Measurements from ENCODE around the gene CSF2RB. TPM values are rescaled to one million over a fixed set of nuclear protein-coding genes. Genes with fewer than 3 reads are reported as not detected.

The CSF2RB gene
- polyA plus RNA-seq, 2 of the 4 experiments (the other 2 are of a cell fraction) = not detected

DNA sequence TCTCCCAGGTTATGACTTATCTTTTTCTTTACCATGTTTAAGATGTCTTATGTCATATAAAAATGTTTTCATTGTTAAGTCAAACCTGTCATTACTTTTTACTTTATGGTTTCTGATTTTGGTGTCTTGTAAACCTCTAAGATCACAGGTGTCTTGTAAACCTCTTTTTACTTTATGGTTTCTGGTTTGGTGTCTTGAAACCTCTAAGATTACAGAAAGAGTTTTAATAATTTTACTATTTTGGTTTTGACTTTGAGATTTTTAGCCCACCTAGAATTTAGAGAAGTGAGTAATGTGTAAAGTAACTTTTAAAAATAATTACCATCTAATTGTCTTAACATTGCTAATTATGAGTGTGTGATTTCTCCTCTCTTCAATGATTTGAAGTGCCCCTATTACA is 2.6 kb downstream of the CSF2RB start (continued):
- TF ChIP-seq, protein P1, sequence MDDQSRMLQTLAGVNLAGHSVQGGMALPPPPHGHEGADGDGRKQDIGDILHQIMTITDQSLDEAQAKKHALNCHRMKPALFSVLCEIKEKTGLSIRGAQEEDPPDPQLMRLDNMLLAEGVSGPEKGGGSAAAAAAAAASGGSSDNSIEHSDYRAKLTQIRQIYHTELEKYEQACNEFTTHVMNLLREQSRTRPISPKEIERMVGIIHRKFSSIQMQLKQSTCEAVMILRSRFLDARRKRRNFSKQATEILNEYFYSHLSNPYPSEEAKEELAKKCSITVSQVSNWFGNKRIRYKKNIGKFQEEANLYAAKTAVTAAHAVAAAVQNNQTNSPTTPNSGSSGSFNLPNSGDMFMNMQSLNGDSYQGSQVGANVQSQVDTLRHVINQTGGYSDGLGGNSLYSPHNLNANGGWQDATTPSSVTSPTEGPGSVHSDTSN (IDR thresholded peaks at IDR 0.05) = no peak
- no peak for TF ChIP-seq TFCP2L1 (CRISPR knock-in tag; IDR thresholded peaks at IDR 0.05)
- TF ChIP-seq CEBPB (IDR thresholded peaks at IDR 0.05) = no peak
- no peak for TF ChIP-seq RNF2 (IDR thresholded peaks at IDR 0.05; ENCODE audit: borderline replicate concordance, low read depth)
- TF ChIP-seq NPAS2 (CRISPR knock-in tag; IDR thresholded peaks at IDR 0.05; ENCODE audit: borderline replicate concordance) = no peak
- no peak for TF ChIP-seq FOSL2 (IDR thresholded peaks at IDR 0.05)
- TF ChIP-seq FOSL2 (CRISPR knock-in tag; IDR thresholded peaks at IDR 0.05) = no peak
- TF ChIP-seq CBX2 (IDR thresholded peaks at IDR 0.05; ENCODE audit: borderline replicate concordance, low read depth) = no peak

DNA sequence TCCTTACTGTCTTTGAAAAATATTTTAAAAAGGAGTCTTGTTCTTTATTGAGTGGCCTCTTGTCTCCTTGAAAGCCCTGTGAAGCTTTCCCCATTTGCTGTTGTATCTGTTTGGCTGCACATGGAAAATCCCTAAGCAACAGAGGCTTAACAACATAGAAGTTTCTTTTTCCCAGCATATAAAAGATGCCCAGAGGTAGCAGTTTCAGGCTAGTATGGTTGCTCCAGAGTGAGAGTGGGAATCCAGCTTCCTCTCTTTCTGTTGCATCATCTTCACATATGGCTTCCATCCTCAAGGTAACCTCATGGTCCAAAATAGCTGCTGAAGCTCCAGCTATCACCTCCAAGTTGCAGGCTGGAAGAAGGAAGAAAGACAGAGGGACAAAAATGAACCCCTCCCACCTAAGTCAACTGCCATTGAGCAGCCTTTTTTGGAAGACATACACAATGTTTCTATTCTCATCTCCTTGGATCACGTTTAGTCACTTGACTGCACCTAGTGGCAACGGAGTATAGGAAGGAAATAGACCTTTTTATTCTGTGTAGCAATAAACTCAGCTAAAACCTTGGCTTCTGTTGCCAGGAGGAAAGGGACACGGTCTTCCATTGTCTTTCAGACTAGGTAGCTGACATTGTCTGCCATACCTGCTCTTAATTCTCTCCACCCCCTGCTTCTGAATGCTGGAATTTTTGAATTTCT is 5.3 kb downstream of the CSF2RB start:
- Histone ChIP-seq H3K4me2 (no peak overlapping the region), H3K9me3 (peaks cover 5% of the 10 kb centered on the region; the same call in 1 of the 3 replicates), H3K4me3 (no peak overlapping the region), H3K4me1 (no peaks in the 10 kb centered on the region), H3K27ac (no peak overlapping the region)
- ATAC-seq = no peak
- CTCF ChIA-PET = interaction anchor here (0.8 to 1.0 kb wide), 2 partner anchors 59 to 63 kb away, joined by 3 read pairs; no protein-coding TSS in a partner anchor
- WGBS (ENCODE audit: missing lambda C conversion rate) = 4% methylated on average over 3 of the region's 3 CpGs
- TF ChIP-seq FOSL2 (IDR thresholded peaks at IDR 0.05) (no peak), FOSL2 (CRISPR knock-in tag; IDR thresholded peaks at IDR 0.05) (no peak), CBX8 (IDR thresholded peaks at IDR 0.05) (no peak), GATA3 (IDR thresholded peaks at IDR 0.05; ENCODE audit: borderline replicate concordance) (no peak), KDM5A (IDR thresholded peaks at IDR 0.05) (no peak), ZFP36 (IDR thresholded peaks at IDR 0.05; ENCODE audit: borderline replicate concordance, partially characterized antibody) (no peak), RAD21 (conservative IDR thresholded peaks at IDR 0.05 in 1 of 2, IDR thresholded peaks at IDR 0.05 in 1 of 2) (no peak), FOXS1 (CRISPR knock-in tag; IDR thresholded peaks at IDR 0.05) (no peak), HOXA7 (CRISPR knock-in tag; IDR thresholded peaks at IDR 0.05) (no peak), CHD4 (IDR thresholded peaks at IDR 0.05; ENCODE audit: borderline replicate concordance) (no peak)
- TF ChIP-seq, protein P2, sequence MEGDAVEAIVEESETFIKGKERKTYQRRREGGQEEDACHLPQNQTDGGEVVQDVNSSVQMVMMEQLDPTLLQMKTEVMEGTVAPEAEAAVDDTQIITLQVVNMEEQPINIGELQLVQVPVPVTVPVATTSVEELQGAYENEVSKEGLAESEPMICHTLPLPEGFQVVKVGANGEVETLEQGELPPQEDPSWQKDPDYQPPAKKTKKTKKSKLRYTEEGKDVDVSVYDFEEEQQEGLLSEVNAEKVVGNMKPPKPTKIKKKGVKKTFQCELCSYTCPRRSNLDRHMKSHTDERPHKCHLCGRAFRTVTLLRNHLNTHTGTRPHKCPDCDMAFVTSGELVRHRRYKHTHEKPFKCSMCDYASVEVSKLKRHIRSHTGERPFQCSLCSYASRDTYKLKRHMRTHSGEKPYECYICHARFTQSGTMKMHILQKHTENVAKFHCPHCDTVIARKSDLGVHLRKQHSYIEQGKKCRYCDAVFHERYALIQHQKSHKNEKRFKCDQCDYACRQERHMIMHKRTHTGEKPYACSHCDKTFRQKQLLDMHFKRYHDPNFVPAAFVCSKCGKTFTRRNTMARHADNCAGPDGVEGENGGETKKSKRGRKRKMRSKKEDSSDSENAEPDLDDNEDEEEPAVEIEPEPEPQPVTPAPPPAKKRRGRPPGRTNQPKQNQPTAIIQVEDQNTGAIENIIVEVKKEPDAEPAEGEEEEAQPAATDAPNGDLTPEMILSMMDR (IDR thresholded peaks at IDR 0.05) = no peak
- TF ChIP-seq, protein P3, sequence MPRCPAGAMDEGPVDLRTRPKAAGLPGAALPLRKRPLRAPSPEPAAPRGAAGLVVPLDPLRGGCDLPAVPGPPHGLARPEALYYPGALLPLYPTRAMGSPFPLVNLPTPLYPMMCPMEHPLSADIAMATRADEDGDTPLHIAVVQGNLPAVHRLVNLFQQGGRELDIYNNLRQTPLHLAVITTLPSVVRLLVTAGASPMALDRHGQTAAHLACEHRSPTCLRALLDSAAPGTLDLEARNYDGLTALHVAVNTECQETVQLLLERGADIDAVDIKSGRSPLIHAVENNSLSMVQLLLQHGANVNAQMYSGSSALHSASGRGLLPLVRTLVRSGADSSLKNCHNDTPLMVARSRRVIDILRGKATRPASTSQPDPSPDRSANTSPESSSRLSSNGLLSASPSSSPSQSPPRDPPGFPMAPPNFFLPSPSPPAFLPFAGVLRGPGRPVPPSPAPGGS (IDR thresholded peaks at IDR 0.05) = no peak
- no peak for FAIRE-seq
- no peak for DNase-seq (ENCODE audit: low read depth in 1 of 2, low spot score in 1 of 2)
- POLR2A ChIA-PET = no interaction called here

DNA sequence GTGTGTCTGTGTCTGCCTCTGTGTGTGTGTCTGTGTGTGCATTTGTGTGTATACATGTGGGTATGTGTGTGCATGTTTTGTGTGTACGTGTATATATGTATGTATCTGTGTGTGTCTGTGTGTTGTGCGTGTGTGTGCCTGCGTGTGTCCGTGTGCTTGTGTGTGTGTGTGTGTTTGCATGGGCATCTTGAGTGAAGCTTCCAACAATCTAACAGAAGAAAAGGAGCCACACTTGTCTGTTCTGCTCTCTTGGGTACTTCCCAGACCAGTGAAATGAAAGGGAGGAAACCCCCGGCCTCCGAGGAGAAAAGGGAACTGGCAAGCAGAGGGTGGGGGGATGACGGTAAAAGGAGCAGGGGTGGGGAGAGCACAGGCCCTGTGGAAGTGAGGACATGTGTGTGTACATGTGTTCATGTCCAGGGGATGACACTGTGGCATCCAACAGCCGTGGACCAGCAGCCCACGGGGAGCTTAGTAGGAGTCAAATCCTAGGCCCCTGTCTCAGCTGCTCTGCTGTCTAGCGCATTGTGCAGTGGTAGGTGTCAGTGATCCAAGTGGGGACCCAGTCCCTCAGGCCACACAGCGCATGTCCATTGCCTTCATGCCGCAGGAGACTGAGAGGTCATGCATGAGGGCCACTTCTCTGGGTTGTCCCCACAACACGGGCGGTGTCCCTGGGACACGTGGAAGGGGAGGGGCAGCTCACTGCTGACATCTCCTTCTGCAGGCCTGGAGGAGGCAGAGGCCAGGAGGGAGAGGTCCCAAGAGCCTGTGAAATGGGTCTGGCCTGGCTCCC is 8.1 kb downstream of the CSF2RB start:
- Histone ChIP-seq H3K4me2 (no peak overlapping the region), H3K27ac (no peak overlapping the region), H3K4me1 (no peaks in the 10 kb centered on the region), H3K4me3 (no peak overlapping the region), H3K9me3 (peaks cover 5% of the 10 kb centered on the region; the same call in 1 of the 3 replicates)
- DNase-seq (ENCODE audit: low read depth in 1 of 2, low spot score in 1 of 2) = no peak
- no peak for ATAC-seq
- no peak for FAIRE-seq
- TF ChIP-seq, protein P4, sequence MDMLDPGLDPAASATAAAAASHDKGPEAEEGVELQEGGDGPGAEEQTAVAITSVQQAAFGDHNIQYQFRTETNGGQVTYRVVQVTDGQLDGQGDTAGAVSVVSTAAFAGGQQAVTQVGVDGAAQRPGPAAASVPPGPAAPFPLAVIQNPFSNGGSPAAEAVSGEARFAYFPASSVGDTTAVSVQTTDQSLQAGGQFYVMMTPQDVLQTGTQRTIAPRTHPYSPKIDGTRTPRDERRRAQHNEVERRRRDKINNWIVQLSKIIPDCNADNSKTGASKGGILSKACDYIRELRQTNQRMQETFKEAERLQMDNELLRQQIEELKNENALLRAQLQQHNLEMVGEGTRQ (IDR thresholded peaks at IDR 0.05) = no peak
- ChIA-PET CTCF (interaction anchor here (2.2 kb wide), 1 partner anchor 13 kb away, joined by 5 read pairs; no protein-coding TSS in a partner anchor), POLR2A (no interaction called here)
- 57% methylated on average over 10 of the region's 15 CpGs for WGBS (ENCODE audit: missing lambda C conversion rate)
